Measurements from ENCODE around the gene APBB2. TPM values are rescaled to one million over a fixed set of nuclear protein-coding genes. Genes with fewer than 3 reads are reported as not detected.
"Not testable (repeated sequence)": the region's sequence is repeated elsewhere in the genome, so short reads cannot be mapped to it uniquely, and the experiment has no call there.

Gene APBB2
- total and polyA plus RNA-seq, 5 experiments from 2014 or later = 0.44 to 1.9 TPM; not detected in 3

- H3K36me3 Mint-ChIP-seq = no peaks in the 10 kb centered on the region
- H3K27me3 Mint-ChIP-seq = peaks cover 2 to 28% (median 13%) of the 10 kb centered on the region in 5 donors
- DNase-seq (no peak), ATAC-seq (no peak)
- H3K27ac Mint-ChIP-seq = no peak overlapping the region
- H3K9me3 Mint-ChIP-seq = no peaks in the 10 kb centered on the region
- peaks cover 0 to 4% (median 3%) of the 10 kb centered on the region in 4 donors for H3K4me1 Mint-ChIP-seq
- POLR2A ChIA-PET = no interaction called here
- H3K4me3 Mint-ChIP-seq = no peak overlapping the region
These were observed 290.8 kb downstream of the APBB2 start for GRCh38 chr4:40923316-40924095.

GRCh38 chr4:40919976-40920375 lies 294.4 kb downstream of the APBB2 start:
- POLR2A ChIA-PET, H3K36me3 Mint-ChIP-seq, H3K9me3 Mint-ChIP-seq, H3K27ac Mint-ChIP-seq, H3K4me1 Mint-ChIP-seq, ATAC-seq, H3K27me3 Mint-ChIP-seq, H3K4me3 Mint-ChIP-seq, DNase-seq: not testable (repeated sequence)

- DNase-seq = no peak
- Mint-ChIP-seq H3K27me3 (peaks cover 0 to 4% (median 0%) of the 10 kb centered on the region in 5 donors), H3K9me3 (peaks cover 0 to 3% (median 0%) of the 10 kb centered on the region in 9 donors), H3K4me3 (no peak overlapping the region), H3K4me1 (peaks cover 0 to 2% (median 0%) of the 10 kb centered on the region in 4 donors), H3K27ac (no peak overlapping the region), H3K36me3 (no peaks in the 10 kb centered on the region)
- POLR2A ChIA-PET = no interaction called here
- ATAC-seq = no peak
These were observed 296.0 kb downstream of the APBB2 start for GRCh38 chr4:40918330-40918729.

- no peaks in the 10 kb centered on the region for H3K36me3 Mint-ChIP-seq
- peaks cover 0 to 3% (median 0%) of the 10 kb centered on the region in 9 donors for H3K9me3 Mint-ChIP-seq
- no peak overlapping the region for H3K27ac Mint-ChIP-seq
- H3K4me1 Mint-ChIP-seq = peaks cover 0 to 2% (median 0%) of the 10 kb centered on the region in 4 donors
- ATAC-seq (no peak), DNase-seq (no peak)
- H3K4me3 Mint-ChIP-seq = no peak overlapping the region
- H3K27me3 Mint-ChIP-seq = peaks cover 0 to 4% (median 0%) of the 10 kb centered on the region in 5 donors
- POLR2A ChIA-PET = no interaction called here
These were observed 297.5 kb downstream of the APBB2 start for GRCh38 chr4:40916880-40917279.

DNA sequence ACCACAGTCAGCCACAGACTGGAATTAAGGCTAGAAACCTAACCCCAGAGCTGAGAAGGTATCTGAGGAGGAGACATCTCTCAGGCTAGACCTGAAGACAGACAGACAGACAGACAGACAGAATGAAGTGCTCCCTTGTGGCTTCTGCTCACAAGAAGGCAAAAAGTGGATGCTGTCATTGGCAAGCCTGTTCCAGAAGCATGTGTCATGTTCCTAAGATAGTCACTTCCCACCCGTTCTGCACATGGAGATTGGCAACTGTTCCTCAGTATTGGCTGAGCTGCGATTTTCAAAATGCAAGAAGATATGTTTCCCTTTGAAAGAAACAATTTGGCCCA lies 298.2 kb downstream of the APBB2 start:
- DNase-seq = no peak

DNA sequence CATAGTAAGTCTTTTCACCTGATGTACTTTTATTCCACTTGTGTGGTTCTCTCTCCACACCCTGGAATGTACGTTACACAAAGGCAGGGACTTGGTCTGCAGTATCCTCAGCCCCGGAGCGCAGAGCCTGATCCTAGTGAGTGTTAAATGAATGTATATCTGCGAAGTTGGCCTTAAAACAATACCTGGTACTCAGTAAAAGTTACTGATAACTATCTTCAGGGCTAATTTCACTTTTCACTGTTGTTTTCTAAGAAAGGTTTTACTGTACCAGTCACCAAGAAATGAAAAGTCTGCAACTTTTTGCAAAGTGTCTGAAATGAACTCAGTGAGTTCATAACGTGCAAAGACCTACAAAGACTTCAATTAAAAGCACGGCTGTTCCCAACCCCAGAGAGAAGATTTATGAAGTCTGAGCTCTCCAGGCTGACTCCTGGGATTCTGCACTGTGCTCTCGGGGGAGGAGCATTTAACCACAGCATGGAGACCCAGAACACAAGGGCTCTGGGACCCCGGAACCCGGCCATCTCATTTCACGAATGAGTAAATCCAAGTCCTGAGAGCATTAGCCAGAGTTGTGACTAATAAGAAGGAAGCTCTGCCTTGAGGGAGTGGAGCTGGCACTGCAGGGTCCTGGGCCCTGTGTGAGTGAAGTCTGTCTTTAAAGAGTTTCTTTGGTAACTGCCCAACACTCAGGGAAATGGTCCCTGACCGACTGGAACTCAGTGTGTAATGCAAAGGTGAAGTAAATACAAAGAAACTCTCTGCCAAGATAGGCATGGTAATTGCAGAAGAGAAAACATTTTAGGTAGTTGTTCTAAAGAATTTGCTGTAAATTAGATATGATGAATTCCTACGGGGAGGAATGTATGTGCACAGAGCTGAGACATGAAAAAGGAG lies 298.8 kb downstream of the APBB2 start:
- H3K9me3 Mint-ChIP-seq = peaks cover 0 to 3% (median 0%) of the 10 kb centered on the region in 9 donors
- H3K36me3 Mint-ChIP-seq = no peaks in the 10 kb centered on the region
- H3K4me3 Mint-ChIP-seq = no peak overlapping the region
- H3K27ac Mint-ChIP-seq = no peak overlapping the region
- DNase-seq = no peak
- no peak for ATAC-seq
- H3K4me1 Mint-ChIP-seq = peaks cover 0 to 2% (median 0%) of the 10 kb centered on the region in 4 donors
- POLR2A ChIA-PET = no interaction called here
- H3K27me3 Mint-ChIP-seq = peaks cover 0 to 4% (median 0%) of the 10 kb centered on the region in 5 donors

More for the DNA sequence above, 298.2 kb downstream of the APBB2 start:
- Mint-ChIP-seq H3K27me3 (peaks cover 0 to 4% (median 0%) of the 10 kb centered on the region in 5 donors), H3K4me3 (no peak overlapping the region), H3K4me1 (peaks cover 0 to 2% (median 0%) of the 10 kb centered on the region in 4 donors), H3K27ac (no peak overlapping the region), H3K36me3 (no peaks in the 10 kb centered on the region), H3K9me3 (peaks cover 0 to 3% (median 0%) of the 10 kb centered on the region in 9 donors)
- POLR2A ChIA-PET = no interaction called here
- no peak for ATAC-seq

DNA sequence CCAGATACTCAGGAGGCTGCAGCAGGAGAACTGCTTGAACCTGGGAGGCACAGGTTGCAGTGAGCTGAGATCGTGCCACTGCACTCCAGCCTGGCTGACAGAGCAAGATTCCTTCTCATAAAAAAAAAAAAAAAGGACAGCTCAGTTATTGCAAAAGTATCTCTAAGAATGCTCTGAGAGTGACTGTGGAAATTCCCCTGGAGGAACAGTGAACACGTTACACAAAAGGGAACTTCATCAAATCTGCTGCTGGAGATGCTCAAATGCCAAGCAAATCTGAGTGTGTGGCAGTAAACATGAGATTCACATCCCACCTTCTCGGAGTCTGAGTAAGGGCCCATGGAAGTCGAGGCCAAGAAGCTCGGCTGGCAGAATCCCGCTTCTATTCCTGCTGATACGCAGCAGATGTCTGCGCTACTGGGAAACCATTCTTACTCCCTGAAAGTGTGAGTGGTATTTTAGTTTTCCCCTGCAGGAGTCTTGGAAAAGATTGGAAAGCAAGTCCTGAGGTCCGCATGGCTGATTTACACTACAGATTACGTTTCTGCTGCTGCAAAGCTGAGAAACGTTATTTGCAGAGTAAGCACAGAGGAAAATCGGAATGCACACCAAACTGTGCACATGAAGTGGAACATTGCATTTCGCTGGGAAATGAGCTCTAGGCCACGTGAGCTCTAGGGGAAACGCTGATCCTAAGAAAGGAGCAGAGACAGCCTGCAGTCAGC lies 301.7 kb downstream of the APBB2 start:
- Mint-ChIP-seq H3K36me3 (no peaks in the 10 kb centered on the region), H3K4me1 (peaks cover 8 to 13% (median 10%) of the 10 kb centered on the region in 4 donors), H3K9me3 (peaks cover 0 to 3% (median 0%) of the 10 kb centered on the region in 9 donors), H3K4me3 (no peak overlapping the region), H3K27me3 (no peaks in the 10 kb centered on the region), H3K27ac (no peak overlapping the region)
- ATAC-seq (no peak), DNase-seq (no peak)
- POLR2A ChIA-PET = no interaction called here

GRCh38 chr4:40910706-40911105 lies 303.6 kb downstream of the APBB2 start:
- Mint-ChIP-seq H3K4me1 (peaks cover 8 to 13% (median 10%) of the 10 kb centered on the region in 4 donors), H3K27ac (no peak overlapping the region), H3K4me3 (no peak overlapping the region), H3K36me3 (no peaks in the 10 kb centered on the region), H3K27me3 (no peaks in the 10 kb centered on the region), H3K9me3 (peaks cover 0 to 3% (median 0%) of the 10 kb centered on the region in 9 donors)
- ATAC-seq = no peak
- POLR2A ChIA-PET = interaction anchor here (0.5 kb wide), 1 partner anchor 49 kb away, joined by 5 read pairs; no protein-coding TSS in a partner anchor
- no peak for DNase-seq

DNA sequence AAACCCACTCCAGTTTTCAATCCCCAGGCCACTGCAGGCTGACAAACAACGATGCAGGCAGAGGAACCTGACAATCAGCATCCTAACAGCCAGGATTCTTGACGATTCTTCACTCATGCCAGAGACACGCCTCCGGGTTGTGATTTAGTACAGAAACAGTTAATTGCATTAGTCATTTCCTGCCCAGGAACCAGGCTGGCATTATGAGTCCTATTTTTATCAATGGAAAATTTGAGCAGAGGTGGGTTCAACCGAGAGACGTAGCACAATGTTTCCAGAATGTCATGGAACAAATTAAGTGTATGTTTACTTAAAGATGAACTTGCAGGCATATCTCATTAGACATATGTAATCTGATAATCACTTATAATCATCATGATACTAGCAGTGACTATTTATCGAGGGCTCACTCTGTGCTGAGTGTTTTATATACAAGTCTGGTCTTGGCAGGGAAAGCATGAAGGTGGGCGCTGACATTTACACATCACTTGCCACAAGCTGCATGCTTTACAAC lies 304.9 kb downstream of the APBB2 start:
- POLR2A ChIA-PET = no interaction called here
- Mint-ChIP-seq H3K27me3 (peaks cover 0 to 2% (median 0%) of the 10 kb centered on the region in 5 donors), H3K4me1 (peaks cover 8 to 13% (median 10%) of the 10 kb centered on the region in 4 donors), H3K9me3 (peaks cover 0 to 3% (median 0%) of the 10 kb centered on the region in 9 donors), H3K27ac (no peak overlapping the region), H3K4me3 (no peak overlapping the region), H3K36me3 (no peaks in the 10 kb centered on the region)
- ATAC-seq = peak in 1 of 2 donors; percentile 35
- no peak for DNase-seq

DNA sequence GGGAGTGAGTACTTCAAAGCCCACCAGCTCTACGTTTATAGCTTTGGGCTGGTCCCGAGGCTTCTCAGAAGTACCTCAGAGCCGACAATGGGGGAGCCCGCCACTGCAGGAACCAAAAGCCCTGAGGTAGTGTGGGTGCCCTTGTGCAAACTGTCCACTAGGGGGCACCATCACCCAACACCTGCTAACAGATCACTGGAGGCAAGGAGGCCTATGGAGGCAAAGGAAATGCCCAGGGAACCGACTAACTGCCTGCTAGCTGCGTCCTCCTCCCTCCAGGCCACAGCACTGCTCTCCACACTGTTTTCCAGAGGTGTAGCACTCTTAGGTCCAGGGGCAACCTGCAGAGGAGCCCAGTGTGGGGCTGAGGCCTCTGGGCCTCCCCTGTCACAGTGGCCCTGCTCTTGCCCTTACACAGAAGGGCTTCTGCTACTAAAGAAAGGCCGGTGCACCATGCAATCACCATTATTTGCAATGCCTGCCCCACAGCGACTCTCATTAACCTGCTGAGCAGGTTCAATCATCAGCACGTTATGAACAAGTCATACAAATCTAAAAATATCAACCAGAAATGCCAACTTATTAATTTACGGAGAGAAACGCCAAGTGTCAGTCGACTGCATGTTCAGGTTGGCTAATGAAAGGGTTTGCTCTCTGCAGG lies 305.5 kb downstream of the APBB2 start:
- ATAC-seq (peak; percentile 68 to 78), DNase-seq (peak; percentile 8 to 66 (median 30))
- POLR2A ChIA-PET = no interaction called here
- peak overlapping the region in 3 of 10 donors; percentile 25 to 57 (median 31) for H3K27ac Mint-ChIP-seq
- H3K4me3 Mint-ChIP-seq = no peak overlapping the region
- peaks cover 0 to under 1% (median 0%) of the 10 kb centered on the region in 9 donors for H3K9me3 Mint-ChIP-seq
- peaks cover 0 to 2% (median 0%) of the 10 kb centered on the region in 5 donors for H3K27me3 Mint-ChIP-seq
- H3K4me1 Mint-ChIP-seq = peaks cover 8 to 13% (median 10%) of the 10 kb centered on the region in 4 donors
- no peaks in the 10 kb centered on the region for H3K36me3 Mint-ChIP-seq

- Mint-ChIP-seq H3K27ac (peak overlapping the region in 1 of 10 donors; percentile 25), H3K9me3 (no peaks in the 10 kb centered on the region), H3K4me1 (peaks cover 8 to 13% (median 10%) of the 10 kb centered on the region in 4 donors), H3K36me3 (no peaks in the 10 kb centered on the region), H3K27me3 (peaks cover 0 to 2% (median 0%) of the 10 kb centered on the region in 5 donors), H3K4me3 (no peak overlapping the region)
- POLR2A ChIA-PET = no interaction called here
- ATAC-seq = no peak
- DNase-seq = no peak
These were observed 306.0 kb downstream of the APBB2 start for GRCh38 chr4:40908297-40908696.

- H3K27me3 Mint-ChIP-seq = peaks cover 0 to 2% (median 0%) of the 10 kb centered on the region in 5 donors
- no peak for ATAC-seq
These were observed 308.9 kb downstream of the APBB2 start for GRCh38 chr4:40905414-40905813.

More at GRCh38 chr4:40905414-40905813, 308.9 kb downstream of the APBB2 start:
- Mint-ChIP-seq H3K4me1 (peaks cover 8 to 13% (median 10%) of the 10 kb centered on the region in 4 donors), H3K27ac (no peak overlapping the region), H3K36me3 (no peaks in the 10 kb centered on the region), H3K4me3 (no peak overlapping the region), H3K9me3 (no peaks in the 10 kb centered on the region)
- POLR2A ChIA-PET = no interaction called here
- no peak for DNase-seq
